GM12875 (cell line): ENCODE data around the gene SMARCA4.

Experiments
- H3K4me3 ChIP-seq: one replicate; pipeline ENCODE4 v1.5.1; 2011; ENCODE audit warnings: low read depth, low read length, control low read depth
- CTCF ChIP-seq: IDR thresholded peaks from 2 replicates; pipeline ENCODE4 v1.5.1; 2011; ENCODE audit warnings: low read depth, mild to moderate bottlenecking, control low read depth, inconsistent platforms, low read length, moderate library complexity, borderline replicate concordance; ENCODE audit not compliant: insufficient read depth

SMARCA4 gene

GRCh38 chr19:11035441-11036377 lies 74.9 kb downstream of the SMARCA4 start:
- peak; percentile 95 for TF ChIP-seq CTCF
- no peak overlapping the region for H3K4me3 ChIP-seq

GRCh38 chr19:11038511-11038910 lies 77.7 kb downstream of the SMARCA4 start:
- no peak for TF ChIP-seq CTCF

GRCh38 chr19:11041194-11041593 lies 80.4 kb downstream of the SMARCA4 start:
- no peak for TF ChIP-seq CTCF
- no peak overlapping the region for H3K4me3 ChIP-seq

More at GRCh38 chr19:11038511-11038910, 77.7 kb downstream of the SMARCA4 start:
- no peak overlapping the region for H3K4me3 ChIP-seq

GRCh38 chr19:11041966-11042627 lies 81.3 kb downstream of the SMARCA4 start:
- no peak for TF ChIP-seq CTCF
- H3K4me3 ChIP-seq = no peak overlapping the region

GRCh38 chr19:11044431-11044830 lies 83.6 kb downstream of the SMARCA4 start:
- H3K4me3 ChIP-seq = no peak overlapping the region
- TF ChIP-seq CTCF = no peak

- H3K4me3 ChIP-seq = no peak overlapping the region
- no peak for TF ChIP-seq CTCF
These were observed 84.7 kb downstream of the SMARCA4 start for GRCh38 chr19:11045536-11045935.
